Progenitor cell of endocrine pancreas (in vitro differentiated cells): ENCODE data around the gene PAN2. TPM values are rescaled to one million over a fixed set of nuclear protein-coding genes. Genes with fewer than 3 reads are reported as not detected.
A peak's percentile ranks its signal among the peaks of the same experiment; 100 is the strongest.
"Not testable (repeated sequence)": the region's sequence is repeated elsewhere in the genome, so short reads cannot be mapped to it uniquely, and the experiment has no call there.

Experiments
- DNase-seq: peaks from one replicate; pipeline ENCODE4 v3.0.0; 2021; ENCODE audit warnings: low spot score; ENCODE audit not compliant: unreplicated experiment
- H3K27ac Mint-ChIP-seq: 2 replicates; pipeline ENCODE4 v1.8.0; 2021; ENCODE audit warnings: mild to moderate bottlenecking, moderate library complexity, mixed read lengths
- H3K27me3 Mint-ChIP-seq: 2 replicates; pipeline ENCODE4 v1.8.0; 2021; ENCODE audit warnings: mixed read lengths
- H3K36me3 Mint-ChIP-seq: 2 replicates; pipeline ENCODE4 v1.8.0; 2022; ENCODE audit warnings: mixed read lengths; ENCODE audit not compliant: insufficient read depth
- H3K4me1 Mint-ChIP-seq: 2 replicates; pipeline ENCODE4 v1.8.0; 2021; ENCODE audit warnings: low read depth, mixed read lengths
- H3K4me3 Mint-ChIP-seq: 2 replicates; pipeline ENCODE4 v1.8.0; 2021; ENCODE audit warnings: low read depth, mild to moderate bottlenecking, moderate library complexity, mixed read lengths
- H3K9me3 Mint-ChIP-seq: 2 replicates; pipeline ENCODE4 v1.8.0; 2021; ENCODE audit warnings: low read depth, mixed read lengths
- total RNA-seq: library from RNA; stranded (reverse); gene quantifications from 2 replicates; pipeline ENCODE4 v1.2.1, GENCODE V29; 2021
- TF ChIP-seq, protein P1 (sequence below): fragments of 200-600 bp; sonication (generic); IDR thresholded peaks from one replicate; pipeline ENCODE4 v1.5.0; 2021; ENCODE audit warnings: antibody characterized with exemption, mild to moderate bottlenecking; ENCODE audit not compliant: unreplicated experiment

The PAN2 gene
- total RNA-seq, 1 donor from 2014 or later, result 69.3 TPM

DNA sequence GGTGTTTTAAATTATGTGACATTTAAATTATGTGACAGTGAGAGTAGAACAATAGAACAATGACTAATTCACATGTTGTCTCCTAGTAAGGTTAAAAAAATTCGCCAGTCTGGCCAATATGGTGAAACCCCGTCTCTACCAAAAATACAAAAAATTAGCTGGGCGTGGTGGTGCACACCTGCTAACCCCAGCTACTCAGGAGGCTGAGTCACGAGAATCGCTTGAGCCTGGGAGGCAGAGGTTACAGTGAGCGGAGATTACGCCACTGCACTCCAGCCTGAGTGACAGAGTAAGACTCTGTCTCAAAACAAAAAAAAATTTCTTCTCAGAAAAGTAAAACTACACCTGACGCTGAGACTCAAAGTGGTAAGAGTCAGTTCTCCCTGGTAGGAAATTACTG, 36.4 kb downstream of the PAN2 start:
- DNase-seq, result no peak
- Mint-ChIP-seq H3K27me3 (no peaks in the 10 kb centered on the region), H3K27ac (no peak overlapping the region), H3K9me3 (no peaks in the 10 kb centered on the region), H3K4me3 (peak overlapping the region; percentile 24), H3K4me1 (peaks cover 20% of the 10 kb centered on the region), H3K36me3 (peaks cover 5% of the 10 kb centered on the region)
- TF ChIP-seq, protein P1, sequence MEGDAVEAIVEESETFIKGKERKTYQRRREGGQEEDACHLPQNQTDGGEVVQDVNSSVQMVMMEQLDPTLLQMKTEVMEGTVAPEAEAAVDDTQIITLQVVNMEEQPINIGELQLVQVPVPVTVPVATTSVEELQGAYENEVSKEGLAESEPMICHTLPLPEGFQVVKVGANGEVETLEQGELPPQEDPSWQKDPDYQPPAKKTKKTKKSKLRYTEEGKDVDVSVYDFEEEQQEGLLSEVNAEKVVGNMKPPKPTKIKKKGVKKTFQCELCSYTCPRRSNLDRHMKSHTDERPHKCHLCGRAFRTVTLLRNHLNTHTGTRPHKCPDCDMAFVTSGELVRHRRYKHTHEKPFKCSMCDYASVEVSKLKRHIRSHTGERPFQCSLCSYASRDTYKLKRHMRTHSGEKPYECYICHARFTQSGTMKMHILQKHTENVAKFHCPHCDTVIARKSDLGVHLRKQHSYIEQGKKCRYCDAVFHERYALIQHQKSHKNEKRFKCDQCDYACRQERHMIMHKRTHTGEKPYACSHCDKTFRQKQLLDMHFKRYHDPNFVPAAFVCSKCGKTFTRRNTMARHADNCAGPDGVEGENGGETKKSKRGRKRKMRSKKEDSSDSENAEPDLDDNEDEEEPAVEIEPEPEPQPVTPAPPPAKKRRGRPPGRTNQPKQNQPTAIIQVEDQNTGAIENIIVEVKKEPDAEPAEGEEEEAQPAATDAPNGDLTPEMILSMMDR, result no peak

DNA sequence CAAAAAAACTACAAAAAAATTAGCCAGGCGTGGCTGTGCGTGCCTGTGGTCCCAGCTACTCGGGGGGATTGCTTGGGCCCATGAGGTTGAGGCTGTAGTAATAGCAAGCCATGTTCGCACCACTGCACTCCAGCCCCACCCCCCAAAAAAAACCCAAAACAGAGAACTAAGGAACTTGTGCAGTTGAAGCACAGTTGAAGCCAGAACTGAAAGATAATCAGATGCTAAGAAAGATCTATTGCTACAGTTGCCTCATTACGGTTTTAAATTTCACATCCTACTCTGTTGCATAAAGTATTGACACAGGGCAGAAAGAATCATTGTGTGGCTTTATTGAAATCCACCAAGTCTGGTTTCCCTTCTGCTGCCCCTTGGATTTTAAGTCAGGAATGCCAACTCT, 37.5 kb downstream of the PAN2 start:
- no peak for DNase-seq
- no peak overlapping the region for H3K27ac Mint-ChIP-seq
- peaks cover 18% of the 10 kb centered on the region for H3K4me1 Mint-ChIP-seq
- no peak overlapping the region for H3K4me3 Mint-ChIP-seq
- no peaks in the 10 kb centered on the region for H3K27me3 Mint-ChIP-seq
- H3K36me3 Mint-ChIP-seq, result peaks cover 5% of the 10 kb centered on the region
- TF ChIP-seq, protein P1, result no peak
- no peaks in the 10 kb centered on the region for H3K9me3 Mint-ChIP-seq

DNA sequence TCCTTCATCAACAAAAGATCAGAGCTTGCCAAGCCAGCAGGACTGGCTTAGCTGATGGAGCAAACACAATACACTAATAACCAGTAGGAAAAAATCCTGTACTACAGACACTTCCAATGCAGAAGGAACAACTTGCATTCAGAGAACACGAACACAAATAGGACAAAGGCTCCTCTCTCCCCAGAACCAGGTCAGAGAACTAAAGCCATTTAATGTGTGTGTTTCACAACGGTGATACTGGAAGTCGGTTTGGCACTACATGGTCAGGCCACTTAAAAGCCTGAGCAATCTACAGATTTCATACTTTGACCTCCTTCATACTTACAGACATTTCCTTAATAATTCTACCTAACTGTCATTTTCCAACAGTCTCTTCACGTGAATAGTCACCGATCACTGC, 40.0 kb downstream of the PAN2 start:
- Mint-ChIP-seq H3K4me3 (no peak overlapping the region), H3K9me3 (no peaks in the 10 kb centered on the region), H3K36me3 (peaks cover 6% of the 10 kb centered on the region), H3K27me3 (no peaks in the 10 kb centered on the region), H3K27ac (no peak overlapping the region), H3K4me1 (peaks cover 4% of the 10 kb centered on the region)
- TF ChIP-seq, protein P1, result no peak
- no peak for DNase-seq

DNA sequence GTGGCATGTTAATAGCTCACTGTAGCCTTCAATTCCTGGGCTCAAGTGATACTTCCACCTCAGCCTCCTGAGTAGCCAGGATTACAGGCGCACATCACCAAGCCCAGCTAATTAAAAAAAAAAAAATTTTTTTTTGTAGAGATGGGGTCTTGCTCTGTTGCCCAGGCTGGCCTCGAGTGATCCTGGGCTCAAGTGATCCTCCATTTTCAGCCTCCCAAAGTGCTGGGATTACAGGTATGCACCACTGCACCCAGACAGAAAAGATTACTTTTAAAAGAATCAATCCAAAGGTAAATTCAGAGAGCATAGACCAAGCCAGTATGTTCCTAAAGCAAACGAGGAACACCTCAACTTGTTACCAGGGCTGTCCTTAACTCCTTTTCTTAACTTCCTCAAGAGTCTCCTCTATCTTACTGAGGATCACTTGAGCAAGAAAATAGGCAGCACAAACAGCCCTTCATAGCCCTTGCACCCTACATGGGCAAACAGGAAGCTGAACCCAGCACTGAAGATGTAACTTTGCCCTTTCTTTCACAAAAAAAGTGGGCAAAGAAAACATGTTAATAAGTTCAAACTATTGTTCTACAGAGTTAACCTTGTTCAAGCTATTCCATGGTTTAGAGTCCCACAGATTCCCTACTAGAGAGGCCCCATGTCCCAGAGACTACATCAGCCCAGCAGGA, 45.0 kb downstream of the PAN2 start:
- Mint-ChIP-seq H3K9me3 (no peaks in the 10 kb centered on the region), H3K27me3 (no peaks in the 10 kb centered on the region), H3K4me3 (no peak overlapping the region), H3K36me3 (peaks cover 10% of the 10 kb centered on the region), H3K27ac (no peak overlapping the region), H3K4me1 (peaks cover 3% of the 10 kb centered on the region)
- DNase-seq, result no peak
- TF ChIP-seq, protein P1, result no peak

DNA sequence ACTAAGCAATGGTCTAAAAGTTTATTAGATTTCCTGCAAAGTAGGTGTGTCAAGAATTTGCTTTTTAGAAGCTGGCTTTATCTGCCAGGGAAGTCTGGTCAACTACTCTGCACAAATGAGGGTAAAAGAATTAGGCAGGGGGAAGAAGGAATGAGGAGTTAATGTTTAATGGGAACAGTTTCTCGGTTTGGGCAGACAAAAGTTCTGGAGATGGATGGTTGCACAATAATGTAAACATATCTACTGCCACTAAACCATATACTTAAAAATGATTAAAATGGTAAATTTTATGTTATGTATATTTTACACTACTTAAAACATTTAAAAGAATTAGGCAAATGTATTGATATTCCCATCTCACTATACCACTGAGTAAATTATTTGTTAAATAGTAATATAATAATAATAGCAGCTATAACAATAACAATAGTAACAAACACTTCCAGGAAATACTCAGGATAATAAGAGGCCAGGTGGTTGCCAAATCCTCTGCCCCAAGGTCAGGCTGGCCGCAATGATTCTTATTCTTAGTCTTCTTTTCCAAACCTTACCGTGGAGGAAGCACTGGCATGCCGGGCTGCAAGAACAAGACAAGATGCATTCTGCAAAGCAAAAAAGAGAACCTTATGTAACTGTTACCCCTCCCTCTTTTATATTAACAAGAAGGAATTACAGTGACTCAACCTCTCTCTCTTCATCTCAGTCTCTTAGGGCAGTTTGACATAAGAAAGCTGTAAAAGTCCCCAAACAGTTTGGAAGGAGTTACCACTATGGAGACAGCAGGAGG, 47.6 kb downstream of the PAN2 start:
- DNase-seq, result no peak
- Mint-ChIP-seq H3K4me3 (no peak overlapping the region), H3K4me1 (peaks cover 3% of the 10 kb centered on the region), H3K27ac (no peak overlapping the region), H3K27me3 (no peaks in the 10 kb centered on the region), H3K9me3 (no peaks in the 10 kb centered on the region), H3K36me3 (peaks cover 21% of the 10 kb centered on the region)
- TF ChIP-seq, protein P1, result no peak

DNA sequence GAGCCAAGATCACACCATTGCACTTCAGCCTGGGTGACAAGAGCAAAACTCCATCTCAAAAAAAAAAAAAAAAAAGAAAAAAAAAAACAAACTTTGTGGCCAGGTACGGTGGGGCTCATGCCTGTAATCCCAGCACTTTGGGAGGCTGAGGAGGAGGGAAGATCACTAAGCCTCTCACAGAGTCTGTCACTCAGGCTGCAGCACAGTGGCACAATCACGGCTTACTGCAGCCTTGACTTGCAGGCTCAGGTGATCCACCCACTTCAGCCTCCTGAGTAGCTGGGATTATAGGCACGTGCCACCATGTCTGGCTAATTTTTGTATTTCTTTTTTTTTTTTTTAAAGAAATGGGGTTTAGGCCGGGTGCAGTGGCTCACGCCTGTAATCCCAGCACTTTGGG, 49.5 kb downstream of the PAN2 start:
- not testable (repeated sequence) for H3K27ac Mint-ChIP-seq, H3K4me1 Mint-ChIP-seq, H3K4me3 Mint-ChIP-seq, H3K9me3 Mint-ChIP-seq, DNase-seq, H3K27me3 Mint-ChIP-seq
- H3K36me3 Mint-ChIP-seq, result peaks cover 23% of the 10 kb centered on the region
